Breast epithelium (tissue), 3 donors: ENCODE measurements around the gene KLHDC7B.

Experiments used
- CTCF ChIP-seq, 3 donors: fragments of 450-650 bp; IDR thresholded peaks; one replicate each; pipeline ENCODE4 v1.5.1; 2016 to 2017; ENCODE audit warnings: antibody characterized with exemption in 3 of 3, mild to moderate bottlenecking in 3 of 3, moderate library complexity in 3 of 3
- POLR2A ChIP-seq: fragments of 450-650 bp; IDR thresholded peaks from one replicate; pipeline ENCODE4 v1.6.1; 2016; ENCODE audit warnings: antibody characterized with exemption, mild to moderate bottlenecking, moderate library complexity

- TF ChIP-seq POLR2A (no peak), CTCF (IDR thresholded peaks at IDR 0.05) (no peak)
Measured at GRCh38 chr22:50585781-50586180, 40.1 kb downstream of the KLHDC7B start.
